ENCODE data around the gene LIMS3.
"Not testable (repeated sequence)": the region's sequence is repeated elsewhere in the genome, so short reads cannot be mapped to it uniquely, and the experiment has no call there.

- not testable (repeated sequence) for TF ChIP-seq POLR2A, CTCF, POLR2AphosphoS5, EP300 (IDR thresholded peaks at IDR 0.05)
Measured at GRCh38 chr2:109871129-109871751, 27.2 kb upstream of the LIMS3 start.

Measured in stomach (tissue), 4 donors.